Amygdala (tissue), 56 donors: ENCODE results near the gene GNL3.
"Not testable (repeated sequence)": the region's sequence is repeated elsewhere in the genome, so short reads cannot be mapped to it uniquely, and the experiment has no call there.

Experiments used
- DNase-seq, 56 donors: peaks; one replicate each; lab custom pipeline; 2025; lab: John Stamatoyannopoulos, UW

GNL3 gene, protein sequence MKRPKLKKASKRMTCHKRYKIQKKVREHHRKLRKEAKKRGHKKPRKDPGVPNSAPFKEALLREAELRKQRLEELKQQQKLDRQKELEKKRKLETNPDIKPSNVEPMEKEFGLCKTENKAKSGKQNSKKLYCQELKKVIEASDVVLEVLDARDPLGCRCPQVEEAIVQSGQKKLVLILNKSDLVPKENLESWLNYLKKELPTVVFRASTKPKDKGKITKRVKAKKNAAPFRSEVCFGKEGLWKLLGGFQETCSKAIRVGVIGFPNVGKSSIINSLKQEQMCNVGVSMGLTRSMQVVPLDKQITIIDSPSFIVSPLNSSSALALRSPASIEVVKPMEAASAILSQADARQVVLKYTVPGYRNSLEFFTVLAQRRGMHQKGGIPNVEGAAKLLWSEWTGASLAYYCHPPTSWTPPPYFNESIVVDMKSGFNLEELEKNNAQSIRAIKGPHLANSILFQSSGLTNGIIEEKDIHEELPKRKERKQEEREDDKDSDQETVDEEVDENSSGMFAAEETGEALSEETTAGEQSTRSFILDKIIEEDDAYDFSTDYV

DNA sequence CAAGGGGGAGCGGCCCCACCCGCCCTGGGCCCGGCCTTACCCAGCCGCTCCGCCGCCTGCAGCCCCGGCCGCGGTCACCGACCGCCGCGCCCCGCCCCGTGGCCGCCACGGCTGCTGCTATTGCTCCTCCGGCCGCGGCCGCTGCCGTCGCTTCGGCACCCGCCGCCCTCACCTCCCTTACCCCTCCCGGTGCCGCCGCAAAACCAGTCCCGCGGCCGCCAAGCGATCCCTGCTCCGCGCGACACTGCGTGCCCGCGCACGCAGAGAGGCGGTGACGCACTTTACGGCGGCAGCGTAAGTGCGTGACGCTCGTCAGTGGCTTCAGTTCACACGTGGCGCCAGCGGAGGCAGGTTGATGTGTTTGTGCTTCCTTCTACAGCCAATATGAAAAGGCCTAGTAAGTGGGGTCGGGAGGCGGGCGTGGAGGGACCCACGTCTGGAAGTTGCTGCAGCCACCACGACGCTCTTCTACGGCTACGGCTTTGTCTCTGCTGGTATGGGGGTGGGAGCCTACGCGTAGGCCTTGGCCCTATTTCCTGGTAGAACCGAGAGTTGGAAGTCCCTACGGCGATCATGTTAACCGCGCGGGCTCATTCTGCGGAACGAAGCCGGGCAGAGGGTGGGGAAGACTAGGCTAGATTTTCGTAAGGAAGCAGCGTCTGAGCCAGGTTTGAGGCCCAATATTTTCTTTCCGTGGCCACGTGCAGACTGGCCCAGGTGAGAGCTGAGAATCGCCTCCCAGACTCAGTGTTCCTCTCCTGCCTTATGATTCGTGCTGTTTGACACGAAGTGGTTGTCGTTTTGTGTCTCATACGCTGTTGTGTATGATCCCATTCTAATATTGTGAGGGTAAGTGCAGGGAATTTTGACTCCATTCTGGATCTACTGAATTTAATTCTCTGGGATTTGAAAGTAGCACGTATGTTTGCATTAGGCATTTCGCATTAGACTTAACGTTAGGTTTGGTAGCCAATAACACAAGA, at the start of gene GNL3, which contains the start of gene PBRM1:
Gene GNL3 (plus strand): TSS at position 324 of the 983 bp plus-strand sequence. CDS start 61 bp downstream, at position 385.
Gene PBRM1 (minus strand): TSS at position 205 of the 983 bp plus-strand sequence.
- peak; percentile 57 to 96 (median 89) for DNase-seq

DNA sequence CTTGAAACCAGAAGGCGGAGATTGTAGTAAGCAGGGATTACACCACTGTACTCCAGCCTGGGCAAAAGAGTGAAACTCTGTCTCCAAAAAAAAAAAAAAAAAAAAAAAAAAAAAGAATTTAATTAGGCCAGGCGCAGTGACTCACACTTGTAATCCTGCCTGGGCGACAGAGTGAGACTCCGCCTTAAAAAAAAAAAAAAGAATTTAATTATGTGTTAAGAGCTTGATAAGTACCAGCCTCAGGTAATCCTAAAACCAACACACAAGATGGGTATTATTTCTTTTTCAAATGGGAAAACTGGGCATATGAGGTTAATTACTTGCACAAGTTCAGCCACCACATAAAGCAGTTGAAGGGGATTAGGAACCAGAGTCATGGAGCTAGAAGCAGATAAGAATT, 49.2 kb upstream of the GNL3 start:
- DNase-seq = no peak

DNA sequence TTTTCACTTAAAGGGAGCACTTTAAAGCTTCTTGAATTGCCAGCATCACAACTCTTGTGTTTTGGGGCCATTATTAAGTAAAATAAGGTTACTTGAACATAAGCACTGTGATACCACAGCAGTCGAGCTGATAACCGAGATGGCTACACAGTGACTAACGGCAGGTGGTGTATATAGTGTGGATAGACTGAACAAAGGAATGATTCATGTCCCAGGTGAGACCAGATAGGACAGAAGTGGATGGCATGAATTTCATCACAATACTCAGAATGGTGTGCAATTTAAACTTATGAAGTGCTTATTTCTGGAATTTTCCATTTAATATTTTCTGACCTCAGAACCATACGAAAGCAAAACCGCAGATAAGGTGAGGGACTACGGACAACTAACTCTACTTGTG, 40.3 kb upstream of the GNL3 start:
- no peak for DNase-seq

DNA sequence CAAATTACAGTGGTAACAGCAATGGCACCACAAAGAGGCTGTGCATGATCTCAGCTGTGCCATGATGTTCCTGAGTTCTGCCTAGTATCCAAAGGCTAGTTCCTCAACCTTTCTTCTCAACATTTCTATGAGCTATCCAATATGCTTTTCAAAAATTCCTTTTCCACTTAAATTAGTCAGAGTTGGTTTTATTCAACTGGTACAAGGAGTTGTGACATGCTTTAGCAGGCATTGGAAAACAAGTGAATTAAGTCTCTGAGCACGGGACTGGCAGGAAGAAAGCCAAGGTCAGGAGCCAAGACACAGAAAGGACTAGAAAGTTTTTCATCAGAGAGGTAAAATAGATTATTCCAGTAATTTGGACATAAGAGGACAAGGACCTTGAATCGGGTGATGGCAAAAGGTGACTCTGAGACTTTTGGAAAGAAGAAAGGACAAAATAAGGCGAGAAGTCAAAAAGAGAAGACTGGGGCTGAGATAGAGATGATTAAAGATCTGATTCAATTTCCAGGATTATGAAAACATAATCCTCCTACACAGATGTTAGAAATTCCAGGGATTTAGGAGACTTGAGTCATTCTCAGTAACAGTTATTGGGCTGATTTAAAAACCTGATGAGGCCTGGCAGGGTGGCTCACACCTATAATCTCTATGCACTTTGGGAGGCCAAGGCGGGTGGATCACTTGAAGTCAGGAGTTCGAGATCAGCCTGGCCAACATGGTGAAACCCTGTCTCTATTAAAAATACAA, 36.2 kb upstream of the GNL3 start:
- no peak for DNase-seq

DNA sequence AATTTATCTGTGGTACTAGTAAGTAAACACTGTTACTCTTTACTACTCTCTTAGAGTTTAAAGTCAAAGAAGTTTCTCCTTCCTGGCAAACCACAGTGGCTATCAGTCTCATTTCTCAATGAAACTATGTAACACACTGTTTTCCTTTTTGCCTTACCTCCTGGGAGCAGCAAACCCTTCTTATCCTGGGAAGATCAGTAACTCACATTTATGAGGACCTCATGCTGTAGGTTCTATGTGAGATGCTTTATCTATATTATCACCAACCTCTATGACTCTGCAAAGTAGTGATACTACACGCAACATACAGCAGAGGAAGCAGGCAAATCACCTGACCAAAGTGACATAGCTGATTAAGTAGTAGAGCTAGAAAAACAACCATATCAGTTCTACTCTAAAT, 35.4 kb upstream of the GNL3 start:
- no peak for DNase-seq

DNA sequence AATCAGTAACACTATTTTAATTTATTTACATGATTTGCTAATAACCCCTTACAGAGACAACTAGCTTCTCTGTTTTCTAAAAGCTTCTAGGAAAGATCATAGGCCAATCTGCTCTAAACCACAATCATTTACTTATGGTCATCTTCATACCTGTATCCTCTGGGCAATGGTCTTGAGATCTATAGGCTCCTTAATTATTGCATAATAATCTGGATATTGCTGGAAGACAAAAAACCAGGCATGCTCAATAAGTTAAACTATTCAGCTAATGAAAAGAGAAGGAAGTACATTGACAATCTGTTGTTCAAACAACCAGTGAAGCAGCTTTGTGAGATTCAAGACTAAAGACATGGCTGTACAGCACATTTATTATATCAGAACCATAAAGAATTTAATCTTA, 34.2 kb upstream of the GNL3 start:
- no peak for DNase-seq

DNA sequence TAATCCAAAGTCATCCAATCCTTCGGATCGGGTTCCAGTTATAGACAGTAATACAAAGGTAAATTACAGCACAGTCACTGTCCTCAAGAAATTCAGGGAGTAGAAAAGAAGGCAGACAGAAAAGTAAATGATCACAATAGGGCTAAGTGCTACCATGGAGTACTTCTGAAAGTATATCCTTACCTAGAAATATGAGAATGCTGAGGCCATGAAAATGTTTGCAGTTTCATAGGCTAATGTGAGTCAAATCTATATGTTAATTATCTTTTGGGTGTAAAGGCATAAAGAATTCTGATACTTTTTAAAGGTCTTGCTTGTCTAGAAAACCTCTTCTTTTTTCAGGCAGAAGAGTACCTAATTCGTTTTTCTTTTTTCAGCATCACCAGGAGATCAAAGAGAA, 29.9 kb upstream of the GNL3 start:
- no peak for DNase-seq

DNA sequence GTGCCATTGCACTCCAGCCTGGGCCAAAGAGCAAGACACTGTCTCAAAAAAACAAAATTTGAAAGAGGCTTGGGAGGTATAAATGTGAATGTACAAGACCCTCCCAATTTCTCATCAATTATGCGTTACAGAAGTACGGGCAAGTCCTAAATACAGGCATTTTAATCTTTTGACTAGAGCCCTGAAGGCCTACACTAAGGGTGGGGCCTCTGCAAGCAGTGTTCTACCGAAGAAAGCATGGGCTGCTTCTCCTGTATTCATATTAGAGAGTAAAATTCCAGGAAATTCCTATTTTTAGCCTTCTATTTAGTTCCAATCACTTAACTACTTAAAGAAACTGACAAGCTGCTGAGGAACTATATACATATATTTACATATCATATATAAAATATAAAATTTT, 25.8 kb upstream of the GNL3 start:
- no peak for DNase-seq

DNA sequence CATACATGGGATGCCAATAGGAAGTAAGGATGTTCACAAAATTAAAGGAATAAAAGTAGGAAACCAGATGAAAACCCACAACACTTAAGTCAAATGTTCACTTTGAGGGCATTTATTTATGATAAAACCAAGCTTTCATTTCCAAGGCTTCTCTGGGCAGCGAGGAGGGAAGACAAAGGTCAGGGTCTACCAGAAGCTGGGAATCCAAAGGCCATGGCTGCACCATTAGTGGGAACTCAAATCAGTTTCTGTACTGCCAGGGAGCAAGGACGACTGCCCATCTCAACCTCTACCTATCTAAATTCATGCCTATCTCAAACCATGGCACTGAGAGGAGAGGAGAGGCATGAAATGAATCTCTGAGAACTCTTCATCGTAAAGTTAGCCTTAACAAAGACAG, 22.7 kb upstream of the GNL3 start:
- no peak for DNase-seq

DNA sequence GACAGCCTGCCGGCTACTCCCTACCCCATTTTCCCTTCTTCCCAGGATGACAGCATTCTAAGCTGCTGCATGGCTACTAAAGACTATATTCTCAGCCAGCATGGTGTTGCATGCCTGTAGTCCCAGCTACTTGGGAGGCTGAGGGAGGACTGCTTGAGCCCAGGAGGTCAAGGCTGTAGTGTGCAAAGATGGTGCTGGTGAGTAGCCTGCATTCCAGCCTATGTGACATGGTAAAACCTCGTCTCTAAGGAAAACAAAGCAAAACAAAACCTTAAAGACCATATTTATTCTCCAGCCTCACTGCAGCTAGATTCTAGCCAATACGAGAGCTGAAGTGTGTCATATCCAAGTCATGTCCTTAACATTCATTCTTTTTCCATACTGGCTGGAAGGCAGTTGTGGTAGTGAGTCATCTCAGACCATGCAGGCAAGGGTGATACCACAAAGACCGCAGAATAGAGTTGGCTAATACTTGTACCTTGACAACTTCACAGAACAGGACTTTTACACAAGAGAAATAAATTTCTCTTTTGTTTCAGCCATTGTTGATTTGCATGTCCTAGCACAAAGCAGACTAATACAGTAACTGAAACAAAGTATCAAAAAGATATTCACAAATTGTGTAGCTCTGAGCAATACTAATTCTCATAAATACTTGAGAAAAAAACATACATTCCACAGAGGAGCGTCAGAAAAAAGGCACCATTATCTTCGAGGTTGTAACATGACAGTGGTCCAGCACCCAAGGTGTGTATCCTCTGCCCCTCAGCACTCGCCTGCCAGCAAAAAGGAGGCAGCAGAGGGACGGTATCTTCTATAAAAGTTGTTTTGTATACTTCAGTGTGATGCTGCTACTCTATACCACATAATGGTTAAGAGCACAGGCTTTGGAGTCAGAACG, 15.0 kb upstream of the GNL3 start:
- no peak for DNase-seq

DNA sequence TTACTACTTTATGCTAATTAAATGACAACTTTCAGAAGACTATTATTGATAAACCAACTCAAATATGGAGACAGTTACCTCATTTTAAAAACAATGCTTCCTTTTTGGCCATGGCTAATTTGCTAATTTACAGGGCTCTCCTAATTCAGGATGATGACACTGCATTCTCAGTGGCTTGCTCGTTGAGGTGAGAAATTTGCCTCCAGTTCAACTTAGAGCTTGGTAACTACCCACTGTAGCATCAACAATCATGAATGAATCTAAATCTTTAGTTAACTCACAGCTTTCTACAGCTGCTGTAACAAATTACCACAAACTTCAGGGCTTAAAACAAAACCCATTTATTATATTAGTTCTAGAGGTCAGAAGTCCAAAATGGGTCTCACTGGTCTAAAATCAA, 14.2 kb upstream of the GNL3 start:
- DNase-seq = no peak

DNA sequence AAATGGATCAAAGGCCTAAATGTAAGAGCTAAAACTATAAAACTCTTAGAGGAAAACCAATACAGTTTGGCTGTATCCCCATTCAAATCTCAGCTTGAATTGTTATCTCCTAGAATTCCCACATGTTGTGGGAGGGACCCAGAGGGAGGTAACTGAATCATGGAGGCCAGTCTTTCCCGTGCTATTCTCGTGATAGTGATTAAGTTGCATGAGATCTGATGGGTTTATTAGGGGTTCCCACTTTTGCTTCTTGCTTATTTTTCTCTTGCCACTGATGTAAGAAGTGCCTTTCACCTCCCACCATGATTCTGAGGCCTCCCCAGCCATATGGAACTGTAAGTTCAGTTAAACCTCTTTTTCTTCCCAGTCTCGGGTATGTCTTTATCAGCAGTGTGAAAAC, 9.6 kb upstream of the GNL3 start:
- DNase-seq = not testable (repeated sequence)

DNA sequence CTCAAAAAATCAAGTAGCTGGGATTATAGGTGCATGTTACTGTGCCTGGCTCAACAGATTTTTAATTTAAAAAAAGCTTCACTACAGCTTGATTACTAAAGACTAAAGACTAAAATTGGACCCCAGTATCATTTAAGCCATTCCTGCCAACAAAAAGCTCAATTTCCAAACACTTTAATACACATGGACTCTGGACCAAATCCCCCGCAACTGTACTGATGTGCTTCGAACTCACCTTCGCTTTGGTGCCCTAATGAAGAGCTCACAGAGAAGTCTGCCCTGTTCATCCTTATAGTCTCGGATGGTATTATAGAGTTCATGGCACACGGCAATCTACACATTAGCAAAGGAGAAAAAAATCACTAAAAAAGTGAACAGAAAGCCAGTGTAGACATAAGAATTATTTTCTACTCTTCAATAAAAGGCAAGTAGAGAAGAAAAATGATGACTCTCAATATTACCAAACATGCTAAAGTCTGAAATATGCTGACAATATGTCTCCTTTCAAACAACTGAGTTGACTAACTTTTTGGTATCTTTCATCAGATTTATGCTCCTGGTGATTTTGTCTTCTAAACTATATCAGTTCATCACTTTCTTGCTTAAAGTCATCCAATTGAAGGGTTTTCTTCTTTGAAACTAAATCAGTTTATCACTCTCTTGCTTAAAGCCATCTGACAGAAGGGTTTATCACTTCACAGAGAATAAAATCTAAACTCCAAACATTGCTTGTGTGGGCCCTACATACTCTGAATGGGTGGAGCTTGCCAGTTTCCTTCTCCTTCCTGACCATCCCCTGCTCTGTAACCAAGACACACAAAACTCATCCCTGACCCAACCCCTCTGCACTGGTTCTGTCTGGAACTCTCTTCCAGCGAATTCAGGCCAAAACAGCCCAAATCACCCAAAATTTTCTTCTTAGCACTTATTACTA, 7.3 kb upstream of the GNL3 start:
- DNase-seq = no peak

DNA sequence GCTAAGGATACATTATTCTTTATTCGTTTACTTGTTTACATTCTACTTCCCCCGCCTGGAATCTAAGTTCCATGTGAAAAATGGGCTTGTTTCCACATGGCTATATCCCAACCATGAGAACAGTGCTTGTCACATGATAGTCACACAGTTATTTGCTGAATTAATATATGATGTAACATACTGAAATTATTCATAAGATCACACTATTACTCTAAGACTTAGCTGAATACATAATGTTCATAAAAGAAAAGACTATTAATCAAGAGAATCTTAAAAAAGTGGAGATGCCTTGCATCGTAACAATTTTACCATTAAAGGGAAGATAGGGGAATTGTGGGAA, 6.7 kb upstream of the GNL3 start:
- DNase-seq = no peak

DNA sequence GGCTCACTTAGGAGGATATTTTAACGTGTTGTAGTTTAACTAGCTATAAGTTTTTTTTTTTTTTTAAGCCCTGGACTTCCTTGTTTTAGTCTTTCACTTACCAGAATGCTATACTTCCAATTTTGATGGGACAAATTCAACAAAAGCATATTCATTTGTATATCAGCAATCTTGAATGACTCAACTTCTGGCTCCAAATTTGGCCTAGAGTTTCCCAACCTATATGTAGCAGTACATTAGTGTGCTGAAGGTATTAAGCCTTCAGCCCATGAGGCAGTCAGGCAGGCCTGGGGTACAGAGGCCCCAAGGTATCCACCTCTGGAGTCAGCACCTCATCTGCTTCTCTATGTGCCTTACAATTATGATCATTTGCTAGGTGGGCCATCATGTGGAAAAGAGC, 6.0 kb upstream of the GNL3 start:
- no peak for DNase-seq

DNA sequence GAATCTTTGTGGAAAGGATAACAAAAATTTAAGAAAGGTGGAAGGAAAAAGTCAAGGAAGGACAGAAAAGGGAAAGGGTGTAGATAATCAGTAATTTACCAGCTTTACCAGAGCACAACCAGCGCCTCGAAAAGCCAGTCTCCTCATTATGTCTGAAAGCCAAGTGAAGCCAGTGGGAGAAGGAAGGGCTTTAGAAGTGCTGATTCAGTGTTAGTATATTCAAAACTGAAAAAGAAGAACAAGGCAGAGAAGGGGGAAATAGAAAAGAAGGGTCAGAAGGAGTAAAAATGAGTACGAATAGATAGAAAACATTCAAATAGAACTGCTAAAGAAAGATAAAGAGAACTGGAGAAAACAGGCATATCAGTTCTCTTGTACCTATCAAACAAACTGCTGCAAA, 4.2 kb upstream of the GNL3 start:
- DNase-seq = no peak

DNA sequence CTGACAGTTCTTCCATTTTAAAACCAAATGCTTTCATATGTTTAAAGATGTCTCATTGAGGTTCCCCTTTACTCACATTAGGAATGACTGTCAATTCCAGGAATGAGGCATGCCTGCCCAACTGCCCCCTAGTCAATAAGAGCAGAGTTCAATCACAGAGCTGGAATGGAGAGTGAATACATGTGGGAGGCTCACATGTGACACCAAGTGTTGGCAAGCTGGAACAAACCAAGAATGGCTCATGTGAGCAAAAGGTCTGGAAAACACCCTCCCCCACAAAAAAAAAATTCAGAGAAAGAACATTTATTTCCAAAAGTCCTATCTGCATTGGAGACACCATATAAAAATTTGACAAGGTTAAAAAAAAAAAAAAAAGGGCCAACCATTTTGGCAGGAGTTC, 3.8 kb upstream of the GNL3 start:
- peak in 16 of 56 donors; percentile 3 to 46 (median 13) for DNase-seq

DNA sequence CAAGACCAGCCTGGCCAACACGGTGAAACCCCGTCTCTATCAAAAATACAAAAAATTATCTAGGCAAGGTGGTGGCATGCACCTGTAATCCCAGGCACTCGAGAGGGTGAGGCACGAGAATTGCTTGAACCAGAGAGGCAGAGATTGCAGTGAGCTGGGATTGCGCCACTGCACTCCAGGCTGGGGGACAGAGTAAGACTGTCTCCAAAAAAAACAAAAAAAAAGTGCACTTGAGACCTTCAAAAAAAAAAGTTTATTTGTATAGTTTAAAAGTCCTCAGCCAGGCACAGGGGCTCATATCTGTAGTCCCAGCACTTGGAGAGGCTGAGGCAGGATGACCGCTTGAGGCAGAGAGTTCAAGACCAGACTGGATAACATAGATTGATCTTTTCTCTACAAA, 2.2 kb upstream of the GNL3 start:
- DNase-seq = no peak
